HEK293 (cell line): ENCODE data around the gene PLOD2.

Experiments
- CTCF ChIA-PET: fragments of 350-600 bp; formaldehyde crosslinking; extraction: SDS; loops from one replicate; lab custom pipeline; 2021; ENCODE audit warnings: antibody characterized with exemption; lab: Yijun Ruan, JAX
- POLR2A ChIA-PET: fragments of 300-600 bp; formaldehyde crosslinking; extraction: SDS; loops from one replicate; lab custom pipeline; 2020; ENCODE audit warnings: antibody characterized with exemption, inconsistent platforms; lab: Yijun Ruan, JAX
- H3K27ac ChIP-seq: fragments of 200-500 bp; sonication (Bioruptor generic); 2 replicates; pipeline ENCODE4 v1.5.1; 2014; ENCODE audit warnings: low read depth, low read length, control low read depth, inconsistent platforms; ENCODE audit errors: extremely low read depth
- H3K36me3 ChIP-seq, 2 experiments: fragments of 200-500 bp in 1 of 2; sonication (Bioruptor generic) in 1 of 2; 1 replicate in 1 of 2; 2 replicates in 1 of 2; pipeline ENCODE4 v1.5.1; 2014 to 2017; ENCODE audit warnings: inconsistent platforms in 2 of 2, low read length in 2 of 2; ENCODE audit not compliant: control insufficient read depth in 2 of 2, insufficient read depth in 1 of 2
- H3K4me1 ChIP-seq: fragments of 200-500 bp; sonication (Bioruptor generic); 2 replicates; pipeline ENCODE4 v1.5.1; 2014; ENCODE audit warnings: mild to moderate bottlenecking, low read length, inconsistent platforms; ENCODE audit not compliant: control insufficient read depth, insufficient read depth
- H3K4me3 ChIP-seq: 2 replicates; pipeline ENCODE4 v1.5.1; 2011; ENCODE audit warnings: low read depth, mild to moderate bottlenecking, control low read depth, low read length, moderate library complexity
- H3K9me3 ChIP-seq: fragments of 200-500 bp; sonication (Bioruptor generic); 2 replicates; pipeline ENCODE4 v1.5.1; 2014; ENCODE audit warnings: low read depth, low read length, inconsistent platforms; ENCODE audit not compliant: control insufficient read depth, insufficient read depth
- TCF7L2 ChIP-seq: IDR thresholded peaks from 2 replicates; pipeline ENCODE4 v1.6.1; 2011; ENCODE audit warnings: low read depth, mild to moderate bottlenecking, inconsistent platforms, low read length, moderate library complexity, borderline replicate concordance
- TRIM28 ChIP-seq: IDR thresholded peaks from 2 replicates; pipeline ENCODE4 v1.6.1; 2011; ENCODE audit warnings: low read length, control low read depth, borderline replicate concordance
- ZBTB17 ChIP-seq: fragments of 450-650 bp; formaldehyde crosslinking; IDR thresholded peaks from 2 replicates; pipeline ENCODE4 v1.5.1; 2016; ENCODE audit warnings: missing biosample characterization, missing genetic modification characterization
- ZBTB7A ChIP-seq: fragments of 450-650 bp; formaldehyde crosslinking; IDR thresholded peaks from 2 replicates; pipeline ENCODE4 v1.5.1; 2016; ENCODE audit warnings: low read depth, missing biosample characterization, missing genetic modification characterization
- ZNF335 ChIP-seq: fragments of 450-650 bp; formaldehyde crosslinking; conservative IDR thresholded peaks from 2 replicates; pipeline ENCODE4 v1.5.1; 2016; ENCODE audit warnings: missing biosample characterization, missing genetic modification characterization
- ZNF394 ChIP-seq: fragments of 450-650 bp; formaldehyde crosslinking; IDR thresholded peaks from 2 replicates; pipeline ENCODE4 v1.5.1; 2016; ENCODE audit warnings: missing biosample characterization, missing genetic modification characterization, mild to moderate bottlenecking, moderate library complexity, borderline replicate concordance
- ZNF549 ChIP-seq: fragments of 450-650 bp; IDR thresholded peaks from 2 replicates; pipeline ENCODE4 v1.5.1; 2018; ENCODE audit warnings: missing biosample characterization, missing genetic modification characterization, mild to moderate bottlenecking, inconsistent platforms, moderate library complexity
- ZNF654 ChIP-seq: fragments of 450-650 bp; formaldehyde crosslinking; IDR thresholded peaks from 2 replicates; pipeline ENCODE4 v1.5.1; 2016; ENCODE audit warnings: low read depth, missing biosample characterization, missing genetic modification characterization
- ZNF776 ChIP-seq: fragments of 450-650 bp; formaldehyde crosslinking; IDR thresholded peaks from 2 replicates; pipeline ENCODE4 v1.5.0; 2017; ENCODE audit warnings: missing biosample characterization, missing genetic modification characterization, borderline replicate concordance
- TF ChIP-seq, protein P1 (sequence below): fragments of 450-650 bp; formaldehyde crosslinking; IDR thresholded peaks from 2 replicates; pipeline ENCODE4 v1.5.1; 2016; ENCODE audit warnings: missing biosample characterization, missing genetic modification characterization
- TF ChIP-seq, protein P2 (sequence below): fragments of 450-650 bp; formaldehyde crosslinking; IDR thresholded peaks from 2 replicates; pipeline ENCODE4 v1.5.1; 2017; ENCODE audit warnings: missing biosample characterization, missing genetic modification characterization

Gene PLOD2

DNA sequence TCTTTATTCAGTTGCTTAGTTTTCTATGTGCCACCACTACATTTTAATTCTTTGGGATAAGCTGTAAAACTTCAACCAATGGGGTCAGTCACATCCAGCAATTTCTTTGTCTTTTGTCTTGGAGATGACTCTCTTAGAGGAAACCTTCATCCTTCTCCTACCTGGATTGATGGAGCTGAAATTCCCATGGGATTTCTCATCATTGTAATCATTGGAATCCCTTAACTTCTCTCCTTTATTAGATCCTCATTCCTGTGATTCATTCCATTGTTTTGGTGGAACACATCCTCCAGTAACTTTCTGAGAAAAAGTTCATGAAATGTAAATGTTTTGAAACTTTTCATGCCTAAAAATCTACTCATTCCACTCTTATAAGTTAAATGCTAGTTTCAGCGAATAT lies 9.6 kb upstream of the PLOD2 start:
- ChIA-PET CTCF (interaction anchor here (0.7 kb wide), 1 partner anchor 30 kb away, joined by 4 read pairs; no protein-coding TSS in a partner anchor), POLR2A (interaction anchor here (1.2 kb wide), 1 partner anchor 10 kb away, joined by 4 read pairs; the partner anchor contains the start of gene PLOD2)
- H3K4me1 ChIP-seq: no peaks in the 10 kb centered on the region
- TF ChIP-seq, protein P1, sequence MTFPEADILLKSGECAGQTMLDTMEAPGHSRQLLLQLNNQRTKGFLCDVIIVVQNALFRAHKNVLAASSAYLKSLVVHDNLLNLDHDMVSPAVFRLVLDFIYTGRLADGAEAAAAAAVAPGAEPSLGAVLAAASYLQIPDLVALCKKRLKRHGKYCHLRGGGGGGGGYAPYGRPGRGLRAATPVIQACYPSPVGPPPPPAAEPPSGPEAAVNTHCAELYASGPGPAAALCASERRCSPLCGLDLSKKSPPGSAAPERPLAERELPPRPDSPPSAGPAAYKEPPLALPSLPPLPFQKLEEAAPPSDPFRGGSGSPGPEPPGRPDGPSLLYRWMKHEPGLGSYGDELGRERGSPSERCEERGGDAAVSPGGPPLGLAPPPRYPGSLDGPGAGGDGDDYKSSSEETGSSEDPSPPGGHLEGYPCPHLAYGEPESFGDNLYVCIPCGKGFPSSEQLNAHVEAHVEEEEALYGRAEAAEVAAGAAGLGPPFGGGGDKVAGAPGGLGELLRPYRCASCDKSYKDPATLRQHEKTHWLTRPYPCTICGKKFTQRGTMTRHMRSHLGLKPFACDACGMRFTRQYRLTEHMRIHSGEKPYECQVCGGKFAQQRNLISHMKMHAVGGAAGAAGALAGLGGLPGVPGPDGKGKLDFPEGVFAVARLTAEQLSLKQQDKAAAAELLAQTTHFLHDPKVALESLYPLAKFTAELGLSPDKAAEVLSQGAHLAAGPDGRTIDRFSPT (tag by site-specific recombination): no peak
- TF ChIP-seq ZNF335 (no peak), ZNF549 (tag by site-specific recombination) (no peak)
- no peak overlapping the region for H3K27ac ChIP-seq
- no peak overlapping the region for H3K4me3 ChIP-seq
- no peaks in the 10 kb centered on the region for H3K9me3 ChIP-seq
- H3K36me3 ChIP-seq: no peaks in the 10 kb centered on the region

DNA sequence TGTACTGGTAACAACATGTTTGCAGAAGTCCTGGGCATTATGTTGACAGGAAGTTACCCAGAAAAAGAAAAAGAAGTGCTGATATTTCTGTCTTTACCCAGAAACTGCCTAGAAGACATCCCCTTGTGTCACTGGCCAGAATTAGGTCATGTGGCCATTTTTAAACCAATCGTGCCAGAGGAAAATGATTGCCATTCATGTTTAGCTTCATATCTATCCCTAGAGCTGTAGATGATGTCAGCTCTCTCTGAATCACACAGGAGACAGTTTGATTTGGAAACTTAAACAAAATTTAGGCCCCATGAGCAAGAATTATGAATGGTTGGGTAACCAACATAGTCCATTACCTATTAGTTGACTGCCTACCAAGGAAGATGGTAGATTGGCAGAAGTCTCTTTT lies 8.9 kb upstream of the PLOD2 start:
- CTCF ChIA-PET: interaction anchor here (0.7 kb wide), 1 partner anchor 30 kb away, joined by 4 read pairs; no protein-coding TSS in a partner anchor
- TF ChIP-seq ZNF654 (tag by site-specific recombination): no peak
- TF ChIP-seq, protein P2, sequence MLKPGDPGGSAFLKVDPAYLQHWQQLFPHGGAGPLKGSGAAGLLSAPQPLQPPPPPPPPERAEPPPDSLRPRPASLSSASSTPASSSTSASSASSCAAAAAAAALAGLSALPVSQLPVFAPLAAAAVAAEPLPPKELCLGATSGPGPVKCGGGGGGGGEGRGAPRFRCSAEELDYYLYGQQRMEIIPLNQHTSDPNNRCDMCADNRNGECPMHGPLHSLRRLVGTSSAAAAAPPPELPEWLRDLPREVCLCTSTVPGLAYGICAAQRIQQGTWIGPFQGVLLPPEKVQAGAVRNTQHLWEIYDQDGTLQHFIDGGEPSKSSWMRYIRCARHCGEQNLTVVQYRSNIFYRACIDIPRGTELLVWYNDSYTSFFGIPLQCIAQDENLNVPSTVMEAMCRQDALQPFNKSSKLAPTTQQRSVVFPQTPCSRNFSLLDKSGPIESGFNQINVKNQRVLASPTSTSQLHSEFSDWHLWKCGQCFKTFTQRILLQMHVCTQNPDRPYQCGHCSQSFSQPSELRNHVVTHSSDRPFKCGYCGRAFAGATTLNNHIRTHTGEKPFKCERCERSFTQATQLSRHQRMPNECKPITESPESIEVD (tag by site-specific recombination): no peak
- Histone ChIP-seq H3K4me3 (no peak overlapping the region), H3K36me3 (no peaks in the 10 kb centered on the region), H3K27ac (no peak overlapping the region), H3K9me3 (no peaks in the 10 kb centered on the region), H3K4me1 (no peaks in the 10 kb centered on the region)
- POLR2A ChIA-PET: interaction anchor here (1.2 kb wide), 1 partner anchor 9 kb away, joined by 4 read pairs; the partner anchor contains the start of gene PLOD2

DNA sequence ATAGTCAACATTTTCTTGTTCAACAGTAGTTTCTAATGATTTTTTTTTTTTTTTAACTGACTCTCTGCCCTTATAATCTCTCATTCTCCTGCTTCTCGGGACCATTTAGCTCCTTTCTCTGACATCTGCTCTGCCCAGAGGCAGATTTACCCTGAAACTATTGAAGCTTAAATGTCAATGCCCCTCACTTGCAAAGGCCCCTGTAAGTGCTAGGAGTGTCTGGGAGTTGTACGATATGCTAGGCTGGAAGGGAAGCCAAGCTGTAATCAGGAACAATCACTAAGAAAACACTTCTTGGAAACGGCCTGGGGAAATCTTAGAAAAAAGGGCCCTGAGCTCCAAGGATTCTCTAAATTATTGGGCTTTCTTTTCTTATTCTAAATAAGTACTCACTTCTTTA lies 5.8 kb upstream of the PLOD2 start:
- Histone ChIP-seq H3K9me3 (no peaks in the 10 kb centered on the region), H3K36me3 (no peaks in the 10 kb centered on the region), H3K27ac (no peak overlapping the region), H3K4me1 (peaks cover 2% of the 10 kb centered on the region; the same call in 1 of the 2 replicates), H3K4me3 (no peak overlapping the region)
- TF ChIP-seq TCF7L2: no peak
- TF ChIP-seq ZBTB7A (tag by site-specific recombination): no peak
- no peak for TF ChIP-seq ZNF654 (tag by site-specific recombination)
- TF ChIP-seq, protein P1 (tag by site-specific recombination): no peak
- TF ChIP-seq TRIM28: 0 out of 2 replicates have a peak, but pooled peaks have one; percentile 47
- TF ChIP-seq ZNF776 (tag by site-specific recombination): no peak
- TF ChIP-seq ZNF394 (tag by site-specific recombination): no peak
- no peak for TF ChIP-seq ZBTB17 (tag by site-specific recombination)
- ChIA-PET CTCF (interaction anchor here (0.6 to 2.3 kb wide), 3 partner anchors 23 to 159 kb away, joined by 3 to 6 read pairs (median 4); no protein-coding TSS in a partner anchor), POLR2A (no interaction called here)
